PFSK-1 (cell line): ENCODE measurements around the gene BMP2K.

Source experiments
- FOXP2 ChIP-seq: optimal IDR thresholded peaks from 2 replicates; pipeline ENCODE3; 2011; ENCODE audit warnings: borderline replicate concordance, control low read depth, inconsistent platforms; ENCODE audit not compliant: insufficient read depth; ENCODE audit errors: extremely low read length, extremely low read depth
- POLR2AphosphoS5 ChIP-seq: IDR thresholded peaks from 2 replicates; pipeline ENCODE4 v1.6.1; 2012; ENCODE audit warnings: low read depth, mild to moderate bottlenecking, control low read depth, low read length, moderate library complexity
- SIN3A ChIP-seq: IDR thresholded peaks from 2 replicates; pipeline ENCODE4 v1.6.1; 2012; ENCODE audit warnings: mild to moderate bottlenecking, low read length, moderate library complexity, borderline replicate concordance; ENCODE audit not compliant: insufficient read depth
- TAF1 ChIP-seq: IDR thresholded peaks from 2 replicates; pipeline ENCODE4 v1.6.1; 2012; ENCODE audit warnings: low read length, control low read depth, borderline replicate concordance; ENCODE audit not compliant: insufficient read depth
- TF ChIP-seq, protein P1 (sequence below), 2 experiments: IDR thresholded peaks; 2 replicates each; pipeline versions ENCODE4 v1.6.1 to v1.8.0; 2011 to 2012; ENCODE audit warnings: low read depth in 2 of 2, low read length in 2 of 2, control low read depth in 1 of 2, inconsistent platforms in 1 of 2, mild to moderate bottlenecking in 1 of 2, moderate library complexity in 1 of 2; ENCODE audit not compliant: insufficient read depth in 1 of 2

The BMP2K gene

GRCh38 chr4:78889955-78890354 lies 113.8 kb downstream of the BMP2K start:
- TF ChIP-seq POLR2AphosphoS5: no peak
- TF ChIP-seq, protein P1, sequence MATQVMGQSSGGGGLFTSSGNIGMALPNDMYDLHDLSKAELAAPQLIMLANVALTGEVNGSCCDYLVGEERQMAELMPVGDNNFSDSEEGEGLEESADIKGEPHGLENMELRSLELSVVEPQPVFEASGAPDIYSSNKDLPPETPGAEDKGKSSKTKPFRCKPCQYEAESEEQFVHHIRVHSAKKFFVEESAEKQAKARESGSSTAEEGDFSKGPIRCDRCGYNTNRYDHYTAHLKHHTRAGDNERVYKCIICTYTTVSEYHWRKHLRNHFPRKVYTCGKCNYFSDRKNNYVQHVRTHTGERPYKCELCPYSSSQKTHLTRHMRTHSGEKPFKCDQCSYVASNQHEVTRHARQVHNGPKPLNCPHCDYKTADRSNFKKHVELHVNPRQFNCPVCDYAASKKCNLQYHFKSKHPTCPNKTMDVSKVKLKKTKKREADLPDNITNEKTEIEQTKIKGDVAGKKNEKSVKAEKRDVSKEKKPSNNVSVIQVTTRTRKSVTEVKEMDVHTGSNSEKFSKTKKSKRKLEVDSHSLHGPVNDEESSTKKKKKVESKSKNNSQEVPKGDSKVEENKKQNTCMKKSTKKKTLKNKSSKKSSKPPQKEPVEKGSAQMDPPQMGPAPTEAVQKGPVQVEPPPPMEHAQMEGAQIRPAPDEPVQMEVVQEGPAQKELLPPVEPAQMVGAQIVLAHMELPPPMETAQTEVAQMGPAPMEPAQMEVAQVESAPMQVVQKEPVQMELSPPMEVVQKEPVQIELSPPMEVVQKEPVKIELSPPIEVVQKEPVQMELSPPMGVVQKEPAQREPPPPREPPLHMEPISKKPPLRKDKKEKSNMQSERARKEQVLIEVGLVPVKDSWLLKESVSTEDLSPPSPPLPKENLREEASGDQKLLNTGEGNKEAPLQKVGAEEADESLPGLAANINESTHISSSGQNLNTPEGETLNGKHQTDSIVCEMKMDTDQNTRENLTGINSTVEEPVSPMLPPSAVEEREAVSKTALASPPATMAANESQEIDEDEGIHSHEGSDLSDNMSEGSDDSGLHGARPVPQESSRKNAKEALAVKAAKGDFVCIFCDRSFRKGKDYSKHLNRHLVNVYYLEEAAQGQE (IDR thresholded peaks at IDR 0.05; ENCODE audit: insufficient read depth in 1 of 2, low read depth in 2 of 2, low read length in 2 of 2): no peak
- no peak for TF ChIP-seq FOXP2
- no peak for TF ChIP-seq TAF1
- no peak for TF ChIP-seq SIN3A

GRCh38 chr4:78899302-78899701 lies 123.2 kb downstream of the BMP2K start:
- TF ChIP-seq SIN3A (no peak), TAF1 (no peak), POLR2AphosphoS5 (no peak), FOXP2 (no peak)
- TF ChIP-seq, protein P1 (IDR thresholded peaks at IDR 0.05; ENCODE audit: insufficient read depth in 1 of 2, low read depth in 2 of 2, low read length in 2 of 2): no peak

- TF ChIP-seq, protein P1 (IDR thresholded peaks at IDR 0.05; ENCODE audit: insufficient read depth in 1 of 2, low read depth in 2 of 2, low read length in 2 of 2): no peak
- TF ChIP-seq POLR2AphosphoS5 (no peak), FOXP2 (no peak), TAF1 (no peak), SIN3A (no peak)
These were observed 125.7 kb downstream of the BMP2K start for GRCh38 chr4:78901882-78902281.

GRCh38 chr4:78902298-78902697 lies 126.1 kb downstream of the BMP2K start:
- no peak for TF ChIP-seq POLR2AphosphoS5
- no peak for TF ChIP-seq FOXP2
- no peak for TF ChIP-seq TAF1
- no peak for TF ChIP-seq SIN3A
- TF ChIP-seq, protein P1 (IDR thresholded peaks at IDR 0.05; ENCODE audit: insufficient read depth in 1 of 2, low read depth in 2 of 2, low read length in 2 of 2): no peak

DNA sequence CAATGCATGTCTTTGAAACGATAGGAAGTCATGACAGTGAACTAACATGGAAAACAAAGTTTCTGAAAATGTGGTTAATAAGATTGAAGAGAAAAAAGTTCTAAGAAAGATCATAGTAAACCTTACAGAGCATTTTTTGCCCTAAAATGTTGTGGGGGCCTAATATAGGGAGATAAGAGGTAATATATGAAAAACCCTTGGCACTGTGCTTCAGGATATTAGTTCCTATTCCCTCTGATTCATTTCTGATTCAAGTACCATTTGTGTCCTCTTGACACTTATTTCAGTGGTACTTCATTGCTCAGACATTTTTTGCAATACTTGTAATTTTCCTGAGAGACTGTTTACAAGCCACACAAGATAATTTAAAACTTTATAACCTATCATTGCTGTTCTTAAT lies 128.0 kb downstream of the BMP2K start:
- TF ChIP-seq POLR2AphosphoS5 (no peak), TAF1 (no peak), SIN3A (no peak)

GRCh38 chr4:78907638-78908037 lies 131.5 kb downstream of the BMP2K start:
- TF ChIP-seq FOXP2: no peak
- TF ChIP-seq, protein P1 (IDR thresholded peaks at IDR 0.05; ENCODE audit: insufficient read depth in 1 of 2, low read depth in 2 of 2, low read length in 2 of 2): no peak
- TF ChIP-seq POLR2AphosphoS5: no peak
- no peak for TF ChIP-seq SIN3A
- TF ChIP-seq TAF1: no peak
